IMR-90 (cell line): Measurements from ENCODE around the gene AMBRA1. TPM values are rescaled to one million over a fixed set of nuclear protein-coding genes. Genes with fewer than 3 reads are reported as not detected.

Experiments used
- ATAC-seq: fragments of 200-7000 bp; cut with Tn5 transposase; 2 replicates; pipeline ENCODE4 v1.9.1; 2020; ENCODE audit warnings: low read depth, mild to moderate bottlenecking, moderate library complexity
- BruUV-seq: library from RNA; stranded (reverse); fragments of 400-500 nt; replicated peaks from 2 replicates; lab custom pipeline; 2021; lab: Mats Ljungman, UMichigan
- CTCF ChIA-PET: fragments of 300-600 bp; formaldehyde crosslinking; extraction: SDS; loops from one replicate; lab custom pipeline; 2021; ENCODE audit warnings: antibody characterized with exemption; lab: Yijun Ruan, JAX
- POLR2A ChIA-PET: fragments of 300-600 bp; sonication (Branson Sonifier 250); formaldehyde crosslinking; loops from one replicate; lab custom pipeline; 2022; ENCODE audit warnings: antibody characterized with exemption; ENCODE audit not compliant: unreplicated experiment; lab: Charles Lee
- DNase-seq: peaks from one replicate; pipeline ENCODE4 v3.0.0; 2013
- H2AFZ ChIP-seq: replicated peaks from 2 replicates; pipeline ENCODE3; 2013; ENCODE audit warnings: low read length, mild to moderate bottlenecking; ENCODE audit not compliant: poor library complexity
- H2AK5ac ChIP-seq: 2 replicates; pipeline ENCODE4 v1.6.1; 2013; ENCODE audit warnings: low read depth, low read length, inconsistent platforms
- H2AK9ac ChIP-seq: replicated peaks from 2 replicates; pipeline ENCODE3; 2013; ENCODE audit warnings: mild to moderate bottlenecking, low read depth, low read length, moderate library complexity; ENCODE audit not compliant: poor library complexity
- H2BK120ac ChIP-seq: 2 replicates; pipeline ENCODE4 v1.6.1; 2013; ENCODE audit warnings: low read depth, low read length, inconsistent platforms
- H2BK15ac ChIP-seq: 3 replicates; pipeline ENCODE4 v1.6.1; 2013; ENCODE audit warnings: low read depth, low read length, inconsistent platforms
- H2BK20ac ChIP-seq: 2 replicates; pipeline ENCODE4 v1.6.1; 2013; ENCODE audit warnings: low read depth, mild to moderate bottlenecking, inconsistent platforms, low read length, moderate library complexity
- H2BK5ac ChIP-seq: 2 replicates; pipeline ENCODE4 v1.6.1; 2013; ENCODE audit warnings: mild to moderate bottlenecking, low read depth, low read length, inconsistent platforms; ENCODE audit not compliant: poor library complexity, severe bottlenecking
- H3K14ac ChIP-seq: replicated peaks from 2 replicates; pipeline ENCODE4 v1.6.1; 2013; ENCODE audit warnings: low read depth, low read length, inconsistent platforms
- H3K18ac ChIP-seq: 2 replicates; pipeline ENCODE4 v1.6.1; 2013; ENCODE audit warnings: low read depth, low read length, control low read depth
- H3K23ac ChIP-seq: 2 replicates; pipeline ENCODE4 v1.6.1; 2013; ENCODE audit warnings: low read depth, low read length, inconsistent platforms
- H3K27ac ChIP-seq: 2 replicates; pipeline ENCODE4 v1.5.1; 2013; ENCODE audit warnings: mild to moderate bottlenecking, control low read depth, low read length; ENCODE audit not compliant: insufficient read depth
- H3K27me3 ChIP-seq: 2 replicates; pipeline ENCODE4 v1.6.1; 2013; ENCODE audit warnings: low read length; ENCODE audit not compliant: control insufficient read depth, insufficient read depth
- H3K36me3 ChIP-seq: 2 replicates; pipeline ENCODE4 v1.6.1; 2013; ENCODE audit warnings: low read length, mixed read lengths; ENCODE audit not compliant: control insufficient read depth, insufficient read depth
- H3K4ac ChIP-seq: 2 replicates; pipeline ENCODE4 v1.6.1; 2013; ENCODE audit warnings: low read depth, low read length, inconsistent platforms
- H3K4me1 ChIP-seq: 2 replicates; pipeline ENCODE4 v1.6.1; 2013; ENCODE audit warnings: low read length, mixed read lengths; ENCODE audit not compliant: control insufficient read depth, insufficient read depth
- H3K4me2 ChIP-seq: 2 replicates; pipeline ENCODE4 v1.6.1; 2013; ENCODE audit warnings: low read depth, mild to moderate bottlenecking, control low read depth, low read length, moderate library complexity
- H3K4me3 ChIP-seq: 2 replicates; pipeline ENCODE4 v1.5.1; 2013; ENCODE audit warnings: low read depth, mild to moderate bottlenecking, control low read depth, low read length, moderate library complexity; ENCODE audit not compliant: insufficient read depth
- H3K56ac ChIP-seq: 2 replicates; pipeline ENCODE4 v1.6.1; 2013; ENCODE audit warnings: low read length, inconsistent platforms; ENCODE audit not compliant: insufficient read depth; ENCODE audit errors: extremely low read depth
- H3K79me1 ChIP-seq, 2 experiments: 2 replicates each; pipeline ENCODE4 v1.6.1; 2013; ENCODE audit warnings: low read length in 2 of 2, inconsistent platforms in 1 of 2, low read depth in 1 of 2
- H3K9ac ChIP-seq: 2 replicates; pipeline ENCODE4 v1.6.1; 2013; ENCODE audit warnings: low read depth, low read length, control low read depth
- H3K9me1 ChIP-seq: 2 replicates; pipeline ENCODE4 v1.6.1; 2013; ENCODE audit warnings: low read length, inconsistent platforms; ENCODE audit not compliant: insufficient read depth
- H3K9me3 ChIP-seq: 2 replicates; pipeline ENCODE4 v1.6.1; 2013; ENCODE audit warnings: low read length; ENCODE audit not compliant: control insufficient read depth, insufficient read depth
- H4K20me1 ChIP-seq: 2 replicates; pipeline ENCODE4 v1.6.1; 2013; ENCODE audit warnings: low read length, inconsistent platforms; ENCODE audit not compliant: insufficient read depth
- H4K5ac ChIP-seq: 2 replicates; pipeline ENCODE4 v1.6.1; 2013; ENCODE audit warnings: mild to moderate bottlenecking, low read depth, low read length, control low read depth
- H4K8ac ChIP-seq, 2 experiments: 2 replicates each; pipeline ENCODE4 v1.6.1; 2013; ENCODE audit warnings: low read depth in 2 of 2, low read length in 2 of 2, control low read depth in 1 of 2, inconsistent platforms in 1 of 2
- H4K91ac ChIP-seq: 2 replicates; pipeline ENCODE4 v1.6.1; 2013; ENCODE audit warnings: low read depth, low read length, inconsistent platforms; ENCODE audit not compliant: insufficient read depth
- BHLHE40 ChIP-seq: fragments of 150-350 bp; IDR thresholded peaks from 2 replicates; pipeline ENCODE4 v1.6.1; 2016; ENCODE audit warnings: mild to moderate bottlenecking, low read depth, low read length
- CEBPB ChIP-seq: IDR thresholded peaks from 2 replicates; pipeline ENCODE4 v1.6.1; 2012; ENCODE audit warnings: low read depth, low read length, improper control_type of control experiment
- CHD1 ChIP-seq: IDR thresholded peaks from 2 replicates; pipeline ENCODE4 v1.6.1; 2012; ENCODE audit warnings: low read depth, low read length, improper control_type of control experiment
- CTCF ChIP-seq: conservative IDR thresholded peaks from 2 replicates; pipeline ENCODE4 v1.5.1; 2012; ENCODE audit warnings: mild to moderate bottlenecking, low read depth, low read length, improper control_type of control experiment
- ELK1 ChIP-seq: fragments of 150-350 bp; IDR thresholded peaks from 2 replicates; pipeline ENCODE4 v1.6.1; 2016; ENCODE audit warnings: low read depth, mild to moderate bottlenecking, low read length, moderate library complexity, borderline replicate concordance
- FOS ChIP-seq: fragments of 150-350 bp; IDR thresholded peaks from 2 replicates; pipeline ENCODE4 v1.6.1; 2016; ENCODE audit warnings: low read depth, low read length
- MAFK ChIP-seq: IDR thresholded peaks from 2 replicates; pipeline ENCODE4 v1.6.1; 2012; ENCODE audit warnings: low read depth, low read length, improper control_type of control experiment
- MAZ ChIP-seq: IDR thresholded peaks from 2 replicates; pipeline ENCODE4 v1.6.1; 2012; ENCODE audit warnings: low read depth, mild to moderate bottlenecking, low read length, improper control_type of control experiment, moderate library complexity, borderline replicate concordance
- MXI1 ChIP-seq: IDR thresholded peaks from 2 replicates; pipeline ENCODE4 v1.6.1; 2012; ENCODE audit warnings: low read depth, mild to moderate bottlenecking, low read length, moderate library complexity, borderline replicate concordance
- NFE2L2 ChIP-seq: fragments of 150-350 bp; IDR thresholded peaks from 2 replicates; pipeline ENCODE4 v1.6.1; 2016; ENCODE audit warnings: low read depth, mild to moderate bottlenecking, low read length
- RAD21 ChIP-seq: IDR thresholded peaks from 2 replicates; pipeline ENCODE4 v1.6.1; 2012; ENCODE audit warnings: low read length, improper control_type of control experiment
- RCOR1 ChIP-seq: IDR thresholded peaks from 2 replicates; pipeline ENCODE4 v1.6.1; 2012; ENCODE audit warnings: mild to moderate bottlenecking, low read length, improper control_type of control experiment; ENCODE audit not compliant: insufficient replicate concordance
- RFX5 ChIP-seq: IDR thresholded peaks from 2 replicates; pipeline ENCODE4 v1.8.0; 2012; ENCODE audit warnings: low read depth, mild to moderate bottlenecking, low read length, moderate library complexity
- WGBS, 2 experiments: methylation state at CpG; one replicate each; pipeline versions ENCODE4 v1.1.5 to v1.1.7; 2013; ENCODE audit warnings: missing lambda C conversion rate in 2 of 2; ENCODE audit not compliant: insufficient read length in 1 of 2; ENCODE audit errors: extremely low coverage in 2 of 2; 5-methylcytosine and 5-hydroxymethylcytosine counted together
- dilution Hi-C: fragments of 300-500 bp; cut with HindIII; formaldehyde crosslinking; loops from one replicate; pipeline ENCODE4 v1.14.3; 2018; ENCODE audit warnings: low sequenced_read_pairs; ENCODE audit not compliant: unreplicated experiment
- in situ Hi-C: fragments of 300-500 bp; cut with MboI; formaldehyde crosslinking; loops from 3 replicates; pipeline ENCODE4 v1.14.3; 2019; ENCODE audit warnings: low sequenced_read_pairs, inconsistent platforms, mixed read lengths
- intact Hi-C: fragments of 100-400 bp; cut with micrococcal nuclease; formaldehyde crosslinking; loops from 2 replicates; pipeline ENCODE4 v1.10.0; 2022
- polyA plus RNA-seq, 3 experiments: library from polyadenylated mRNA; depleted of rRNA; stranded (reverse); fragments of >200 nt; gene quantifications; 2 replicates each; pipeline ENCODE4 v1.2.3, GENCODE V29; 2012; ENCODE audit warnings: low replicate concordance in 1 of 3
- total RNA-seq: library from RNA; depleted of rRNA; stranded (reverse); fragments of >200 nt; gene quantifications from 2 replicates; pipeline ENCODE4 v1.2.3, GENCODE V29; 2012
- TF ChIP-seq, protein P1 (sequence below): fragments of 150-350 bp; IDR thresholded peaks from 2 replicates; pipeline ENCODE4 v1.6.1; 2017; ENCODE audit warnings: mild to moderate bottlenecking, antibody characterized with exemption, low read length, low read depth

Gene AMBRA1
- total and polyA plus RNA-seq, 2 of the 4 experiments (the other 2 are of a cell fraction), result 9.4 to 18.3 TPM

- DNase-seq (no peak), ATAC-seq (no peak)
- Histone ChIP-seq H2AK5ac (no peak overlapping the region), H3K9me3 (no peaks in the 10 kb centered on the region), H2AFZ (no peak overlapping the region), H3K27ac (no peak overlapping the region), H3K23ac (no peak overlapping the region), H3K4me1 (no peaks in the 10 kb centered on the region; the same call in 1 of the 2 replicates), H3K36me3 (peaks cover 36% of the 10 kb centered on the region), H3K9me1 (no peaks in the 10 kb centered on the region), H3K9ac (no peak overlapping the region), H2BK120ac (no peak overlapping the region), H4K91ac (no peak overlapping the region), H3K56ac (no peak overlapping the region), H3K4me2 (no peak overlapping the region), H2BK15ac (no peak overlapping the region), H4K8ac (no peak overlapping the region), H3K14ac (no peak overlapping the region), H2BK20ac (no peak overlapping the region), H3K18ac (no peak overlapping the region), H4K20me1 (no peaks in the 10 kb centered on the region), H3K4me3 (no peak overlapping the region), H2AK9ac (no peak overlapping the region), H3K4ac (no peak overlapping the region), H4K5ac (no peak overlapping the region), H3K27me3 (no peaks in the 10 kb centered on the region), H2BK5ac (no peak overlapping the region), H3K79me1 (peaks cover 0 to 7% of the 10 kb centered on the region in 2 experiments; a peak in 1 of 4 replicates)
- in situ Hi-C loops, result no loop called here
- 88% methylated on average over 3 of the region's 15 CpGs; no CpG with 5 or more reads in 1 of the 2 experiments for WGBS, 2 experiments
- ChIA-PET CTCF (no interaction called here), POLR2A (no interaction called here)
- intact Hi-C loops, result no loop called here
- dilution Hi-C loops, result no loop called here
- BruUV-seq, result no TSS peak
- TF ChIP-seq CTCF (no peak), CHD1 (no peak), RFX5 (no peak), ELK1 (no peak), MXI1 (no peak), CEBPB (no peak), FOS (no peak), MAZ (no peak), NFE2L2 (no peak), RAD21 (no peak), MAFK (no peak), BHLHE40 (no peak), RCOR1 (no peak)
- TF ChIP-seq, protein P1, sequence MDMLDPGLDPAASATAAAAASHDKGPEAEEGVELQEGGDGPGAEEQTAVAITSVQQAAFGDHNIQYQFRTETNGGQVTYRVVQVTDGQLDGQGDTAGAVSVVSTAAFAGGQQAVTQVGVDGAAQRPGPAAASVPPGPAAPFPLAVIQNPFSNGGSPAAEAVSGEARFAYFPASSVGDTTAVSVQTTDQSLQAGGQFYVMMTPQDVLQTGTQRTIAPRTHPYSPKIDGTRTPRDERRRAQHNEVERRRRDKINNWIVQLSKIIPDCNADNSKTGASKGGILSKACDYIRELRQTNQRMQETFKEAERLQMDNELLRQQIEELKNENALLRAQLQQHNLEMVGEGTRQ, result no peak
Measured at GRCh38 chr11:46374815-46375214, 219.0 kb downstream of the AMBRA1 start.
